ENCODE results near the gene WDR76. TPM values are rescaled to one million over a fixed set of nuclear protein-coding genes. Genes with fewer than 3 reads are reported as not detected.

WDR76 gene
- total RNA-seq, 2 donors from 2014 or later = 76.3 to 108 TPM

GRCh38 chr15:43871835-43872234 is 45.0 kb downstream of the WDR76 start:
- Mint-ChIP-seq H3K36me3 (ENCODE audit: insufficient read depth in 2 of 2) (peaks cover 5 to 39% of the 10 kb centered on the region in 2 donors), H3K27ac (no peak overlapping the region), H3K4me1 (ENCODE audit: low read depth) (no peaks in the 10 kb centered on the region), H3K4me3 (no peak overlapping the region), H3K9me3 (no peaks in the 10 kb centered on the region), H3K27me3 (ENCODE audit: low read depth) (no peaks in the 10 kb centered on the region)
- ATAC-seq (replicated peaks in 1 of 2) (no peak), DNase-seq (no peak)

DNA sequence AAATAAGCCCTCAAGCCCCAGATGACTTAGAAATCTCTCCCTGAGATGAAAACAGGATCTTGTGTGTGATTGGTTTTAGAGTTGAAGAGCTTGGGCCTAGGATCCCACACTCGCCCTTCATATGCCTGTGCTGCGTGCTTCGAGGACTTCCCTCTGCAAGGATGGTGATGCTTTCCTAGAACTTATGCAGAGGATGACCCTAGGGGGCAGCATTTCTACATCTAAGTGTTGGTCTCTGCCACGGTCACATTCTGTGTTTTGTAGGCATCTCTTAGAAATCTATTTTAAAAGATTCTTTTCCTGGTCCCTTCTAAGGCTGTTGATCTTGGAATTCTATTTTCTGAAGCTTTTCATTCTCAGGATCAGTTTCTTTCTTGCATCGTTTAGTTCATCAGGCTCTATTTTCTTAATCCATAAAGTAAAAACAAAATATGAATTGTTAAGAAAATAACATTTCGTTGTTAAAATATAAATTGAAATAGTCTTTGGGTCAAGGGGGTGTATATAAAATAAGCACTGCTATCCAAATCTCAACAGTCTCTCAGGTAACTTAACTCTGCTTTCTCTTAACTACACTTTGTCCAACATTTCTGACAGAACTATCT is 45.7 kb downstream of the WDR76 start:
- Mint-ChIP-seq H3K4me1 (ENCODE audit: low read depth) (no peaks in the 10 kb centered on the region), H3K27ac (no peak overlapping the region), H3K4me3 (no peak overlapping the region), H3K27me3 (ENCODE audit: low read depth) (no peaks in the 10 kb centered on the region), H3K9me3 (no peaks in the 10 kb centered on the region), H3K36me3 (ENCODE audit: insufficient read depth in 2 of 2) (peaks cover 5 to 36% of the 10 kb centered on the region in 2 donors)
- ATAC-seq (replicated peaks in 1 of 2) (no peak), DNase-seq (peak in 1 of 2 donors; percentile 18)

DNA sequence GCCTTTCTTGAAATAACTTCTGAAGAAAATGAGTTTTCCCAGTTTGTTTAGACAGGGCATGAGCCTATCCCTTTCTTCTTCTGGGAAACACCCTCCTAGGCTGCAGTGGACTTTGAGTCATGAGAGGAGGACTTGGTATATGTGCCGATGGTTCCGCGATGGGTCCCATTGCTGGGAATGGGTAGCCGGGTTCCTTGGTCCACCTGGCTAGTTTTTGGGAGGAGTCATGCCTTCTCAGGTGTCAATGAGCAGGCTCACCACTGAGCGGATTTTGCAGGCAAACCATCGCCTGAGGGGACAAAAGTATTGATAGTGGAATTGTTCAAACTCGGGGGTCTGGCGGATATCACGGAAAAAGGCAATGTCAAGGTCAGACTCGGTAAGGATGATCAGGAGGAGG is 46.8 kb downstream of the WDR76 start:
- H3K4me3 Mint-ChIP-seq = no peak overlapping the region
- ATAC-seq (replicated peaks in 1 of 2) (no peak), DNase-seq (no peak)
- peaks cover 5 to 35% of the 10 kb centered on the region in 2 donors for H3K36me3 Mint-ChIP-seq (ENCODE audit: insufficient read depth in 2 of 2)
- H3K27me3 Mint-ChIP-seq (ENCODE audit: low read depth) = no peaks in the 10 kb centered on the region
- H3K4me1 Mint-ChIP-seq (ENCODE audit: low read depth) = no peaks in the 10 kb centered on the region
- H3K27ac Mint-ChIP-seq = no peak overlapping the region
- no peaks in the 10 kb centered on the region for H3K9me3 Mint-ChIP-seq

DNA sequence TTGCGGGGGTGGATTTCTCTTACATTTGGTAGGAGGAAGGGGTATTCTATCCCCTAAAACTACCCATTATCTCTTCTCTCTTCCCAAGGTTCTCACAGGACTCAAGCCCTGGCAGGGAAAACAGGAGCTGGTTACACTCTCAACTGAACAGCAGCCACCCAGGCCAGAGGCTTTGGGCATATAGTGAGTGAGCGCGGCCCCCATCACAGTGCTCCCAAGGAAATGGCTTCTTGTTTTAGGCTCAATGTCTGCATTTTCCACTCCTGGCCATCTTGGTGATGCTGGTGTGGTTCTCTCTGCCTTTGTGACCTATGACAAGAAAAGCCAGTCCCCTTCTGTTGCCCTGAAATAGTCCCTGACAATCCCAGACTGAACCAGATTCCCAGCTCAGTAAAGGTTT is 50.1 kb downstream of the WDR76 start:
- H3K36me3 Mint-ChIP-seq (ENCODE audit: insufficient read depth in 2 of 2) = peaks cover 7 to 27% of the 10 kb centered on the region in 2 donors
- H3K9me3 Mint-ChIP-seq = no peaks in the 10 kb centered on the region
- no peak overlapping the region for H3K4me3 Mint-ChIP-seq
- DNase-seq (no peak), ATAC-seq (replicated peaks in 1 of 2) (no peak)
- no peaks in the 10 kb centered on the region for H3K4me1 Mint-ChIP-seq (ENCODE audit: low read depth)
- H3K27ac Mint-ChIP-seq = no peak overlapping the region
- H3K27me3 Mint-ChIP-seq (ENCODE audit: low read depth) = no peaks in the 10 kb centered on the region

- no peaks in the 10 kb centered on the region for H3K27me3 Mint-ChIP-seq (ENCODE audit: low read depth)
- H3K9me3 Mint-ChIP-seq = no peaks in the 10 kb centered on the region
- peaks cover 9 to 26% of the 10 kb centered on the region in 2 donors for H3K36me3 Mint-ChIP-seq (ENCODE audit: insufficient read depth in 2 of 2)
- DNase-seq (no peak), ATAC-seq (replicated peaks in 1 of 2) (no peak)
- no peaks in the 10 kb centered on the region for H3K4me1 Mint-ChIP-seq (ENCODE audit: low read depth)
- H3K27ac Mint-ChIP-seq = no peak overlapping the region
- no peak overlapping the region for H3K4me3 Mint-ChIP-seq
Observed at GRCh38 chr15:43877371-43877770, 50.6 kb downstream of the WDR76 start.

GRCh38 chr15:43878446-43878845 is 51.6 kb downstream of the WDR76 start:
- Mint-ChIP-seq H3K4me3 (no peak overlapping the region), H3K9me3 (no peaks in the 10 kb centered on the region), H3K4me1 (ENCODE audit: low read depth) (no peaks in the 10 kb centered on the region), H3K27ac (no peak overlapping the region), H3K36me3 (ENCODE audit: insufficient read depth in 2 of 2) (peaks cover 11 to 23% of the 10 kb centered on the region in 2 donors), H3K27me3 (ENCODE audit: low read depth) (no peaks in the 10 kb centered on the region)
- DNase-seq = no peak
- no peak for ATAC-seq (replicated peaks in 1 of 2)

GRCh38 chr15:43879386-43880355 is 52.9 kb downstream of the WDR76 start:
- Mint-ChIP-seq H3K4me3 (no peak overlapping the region), H3K4me1 (ENCODE audit: low read depth) (no peaks in the 10 kb centered on the region), H3K27me3 (ENCODE audit: low read depth) (no peaks in the 10 kb centered on the region), H3K27ac (no peak overlapping the region), H3K9me3 (no peaks in the 10 kb centered on the region), H3K36me3 (ENCODE audit: insufficient read depth in 2 of 2) (peaks cover 8 to 18% of the 10 kb centered on the region in 2 donors)
- DNase-seq (no peak), ATAC-seq (replicated peaks in 1 of 2) (no peak)

DNA sequence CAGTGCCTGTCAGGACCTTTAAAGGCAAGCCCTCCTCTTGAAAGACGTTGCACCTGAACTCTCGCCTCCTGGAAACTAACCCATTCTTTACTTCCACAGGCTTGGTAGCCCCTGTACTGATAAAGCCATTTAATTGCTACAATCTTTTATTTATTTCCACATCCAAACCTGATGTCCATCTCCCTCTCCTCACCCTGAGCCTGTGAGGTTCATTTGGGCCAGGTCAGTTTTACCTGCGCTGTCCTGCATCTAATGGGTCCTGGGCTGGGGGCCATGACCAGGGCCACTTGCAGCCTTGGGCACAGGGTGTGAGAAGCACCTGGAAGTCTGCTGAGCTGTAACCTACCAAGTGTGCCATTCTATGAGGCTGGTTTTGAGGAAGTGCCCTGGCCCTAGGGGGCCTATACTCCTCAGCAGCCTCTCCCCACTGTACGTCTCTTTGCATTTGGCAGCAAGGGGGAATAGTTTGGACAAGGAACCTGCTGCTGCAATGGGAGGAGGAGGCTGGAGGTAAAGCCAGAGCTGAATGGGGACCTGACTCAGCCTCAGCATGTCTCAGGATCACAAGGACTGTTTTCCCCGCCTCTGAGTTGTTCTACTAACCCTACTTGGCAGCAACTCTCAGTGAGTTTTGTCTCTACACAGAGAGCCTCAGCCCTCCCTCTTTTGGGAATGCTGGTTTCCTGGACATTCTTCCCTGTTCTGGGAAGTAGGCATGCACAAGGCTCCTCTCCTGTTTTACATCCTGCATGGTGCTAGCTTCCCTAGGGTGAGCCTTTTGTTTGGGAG is 53.8 kb downstream of the WDR76 start:
- peaks cover 8 to 15% of the 10 kb centered on the region in 2 donors for H3K36me3 Mint-ChIP-seq (ENCODE audit: insufficient read depth in 2 of 2)
- no peak overlapping the region for H3K27ac Mint-ChIP-seq
- no peak overlapping the region for H3K4me3 Mint-ChIP-seq
- no peak for DNase-seq
- no peaks in the 10 kb centered on the region for H3K27me3 Mint-ChIP-seq (ENCODE audit: low read depth)
- H3K9me3 Mint-ChIP-seq = no peaks in the 10 kb centered on the region
- peak in 1 of 2 donors; percentile 19 for ATAC-seq (replicated peaks in 1 of 2)
- H3K4me1 Mint-ChIP-seq (ENCODE audit: low read depth) = no peaks in the 10 kb centered on the region

GRCh38 chr15:43881245-43881644 is 54.4 kb downstream of the WDR76 start:
- no peaks in the 10 kb centered on the region for H3K4me1 Mint-ChIP-seq (ENCODE audit: low read depth)
- H3K36me3 Mint-ChIP-seq (ENCODE audit: insufficient read depth in 2 of 2) = peaks cover 8 to 13% of the 10 kb centered on the region in 2 donors
- H3K4me3 Mint-ChIP-seq = no peak overlapping the region
- DNase-seq (no peak), ATAC-seq (replicated peaks in 1 of 2) (no peak)
- no peak overlapping the region for H3K27ac Mint-ChIP-seq
- H3K9me3 Mint-ChIP-seq = no peaks in the 10 kb centered on the region
- no peaks in the 10 kb centered on the region for H3K27me3 Mint-ChIP-seq (ENCODE audit: low read depth)

GRCh38 chr15:43881944-43882343 is 55.1 kb downstream of the WDR76 start:
- H3K27me3 Mint-ChIP-seq (ENCODE audit: low read depth) = no peaks in the 10 kb centered on the region
- no peaks in the 10 kb centered on the region for H3K9me3 Mint-ChIP-seq
- no peak for ATAC-seq (replicated peaks in 1 of 2)

GRCh38 chr15:43883571-43883970 is 56.8 kb downstream of the WDR76 start:
- Mint-ChIP-seq H3K36me3 (ENCODE audit: insufficient read depth in 2 of 2) (peaks cover 8% of the 10 kb centered on the region in 2 donors), H3K4me3 (no peak overlapping the region), H3K9me3 (no peaks in the 10 kb centered on the region), H3K27me3 (ENCODE audit: low read depth) (no peaks in the 10 kb centered on the region), H3K27ac (no peak overlapping the region), H3K4me1 (ENCODE audit: low read depth) (no peaks in the 10 kb centered on the region)
- DNase-seq (no peak), ATAC-seq (replicated peaks in 1 of 2) (no peak)

More at GRCh38 chr15:43881944-43882343, 55.1 kb downstream of the WDR76 start:
- Mint-ChIP-seq H3K4me1 (ENCODE audit: low read depth) (no peaks in the 10 kb centered on the region), H3K36me3 (ENCODE audit: insufficient read depth in 2 of 2) (peaks cover 8 to 13% of the 10 kb centered on the region in 2 donors), H3K27ac (no peak overlapping the region), H3K4me3 (no peak overlapping the region)
- no peak for DNase-seq

DNA sequence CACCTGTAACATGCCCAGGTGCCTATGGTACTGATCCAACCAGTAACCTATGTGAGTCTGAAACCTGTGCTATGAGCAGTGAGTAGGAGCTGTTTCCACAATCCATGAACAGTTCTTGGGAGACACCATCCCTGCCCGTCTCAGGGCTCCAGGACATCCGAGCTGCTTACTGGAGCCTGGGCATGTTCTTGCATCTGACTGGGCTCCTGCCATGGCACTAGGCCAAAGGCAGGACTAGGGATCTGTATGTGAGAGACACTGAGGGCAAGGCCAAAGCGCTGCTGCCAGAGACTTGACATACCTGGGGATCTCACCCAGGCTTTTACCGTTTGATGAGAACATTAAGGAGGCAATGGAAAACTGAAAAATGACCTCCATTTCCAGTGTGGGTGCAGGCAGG is 59.8 kb downstream of the WDR76 start:
- Mint-ChIP-seq H3K36me3 (ENCODE audit: insufficient read depth in 2 of 2) (peaks cover 5 to 6% of the 10 kb centered on the region in 2 donors), H3K27me3 (ENCODE audit: low read depth) (no peaks in the 10 kb centered on the region), H3K9me3 (no peaks in the 10 kb centered on the region), H3K4me3 (no peak overlapping the region), H3K27ac (no peak overlapping the region), H3K4me1 (ENCODE audit: low read depth) (no peaks in the 10 kb centered on the region)
- ATAC-seq (replicated peaks in 1 of 2) (no peak), DNase-seq (no peak)

DNA sequence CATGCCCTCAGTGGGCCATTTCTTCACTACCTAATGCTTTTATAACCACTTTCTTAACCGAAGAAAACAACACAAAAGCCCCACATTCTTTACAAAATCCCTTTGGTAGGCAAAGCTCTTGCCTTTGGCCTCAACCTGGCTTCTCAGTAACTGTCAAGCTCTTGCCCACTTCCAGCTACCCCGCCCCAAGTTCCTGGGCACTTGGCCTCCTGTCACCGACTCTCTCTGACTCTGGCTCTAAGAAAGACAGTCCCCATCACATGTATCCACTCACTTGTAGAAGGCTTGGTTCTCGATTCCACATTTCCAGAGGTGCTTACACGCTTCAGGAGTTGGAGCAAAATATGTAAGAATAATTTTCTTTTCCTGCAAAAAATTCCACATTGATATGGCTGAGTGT is 61.1 kb downstream of the WDR76 start:
- H3K27me3 Mint-ChIP-seq (ENCODE audit: low read depth) = no peaks in the 10 kb centered on the region
- H3K9me3 Mint-ChIP-seq = no peaks in the 10 kb centered on the region
- H3K36me3 Mint-ChIP-seq (ENCODE audit: insufficient read depth in 2 of 2) = peaks cover 2 to 4% of the 10 kb centered on the region in 2 donors
- no peak overlapping the region for H3K4me3 Mint-ChIP-seq
- no peak for DNase-seq
- ATAC-seq (replicated peaks in 1 of 2) = no peak
- H3K27ac Mint-ChIP-seq = no peak overlapping the region
- no peaks in the 10 kb centered on the region for H3K4me1 Mint-ChIP-seq (ENCODE audit: low read depth)
